Cerebellar nuclear complex (tissue), 1 donor: ENCODE results near the gene PABPC1L.

Source experiments
- DNase-seq, 2 experiments: peaks; one replicate each; lab custom pipeline; 2025; lab: John Stamatoyannopoulos, UW

Gene PABPC1L

GRCh38 chr20:44900231-44900854 lies 9.5 kb upstream of the PABPC1L start:
- DNase-seq: no peak

- no peak for DNase-seq
Measured at GRCh38 chr20:44901974-44902373, 7.9 kb upstream of the PABPC1L start.

GRCh38 chr20:44904377-44904776 lies 5.5 kb upstream of the PABPC1L start:
- DNase-seq: no peak

GRCh38 chr20:44908987-44909871 lies 631 bp upstream of the PABPC1L start:
- DNase-seq: no peak

GRCh38 chr20:44910690-44911262 lies 916 bp downstream of the PABPC1L start:
- DNase-seq: no peak

- DNase-seq: no peak
Measured at GRCh38 chr20:44911264-44911921, 1.5 kb downstream of the PABPC1L start.

GRCh38 chr20:44912189-44912588 lies 2.3 kb downstream of the PABPC1L start:
- DNase-seq: no peak

GRCh38 chr20:44914924-44915323 lies 5.1 kb downstream of the PABPC1L start:
- DNase-seq: no peak

GRCh38 chr20:44916586-44916985 lies 6.7 kb downstream of the PABPC1L start:
- no peak for DNase-seq

- no peak for DNase-seq
Measured at GRCh38 chr20:44917399-44917798, 7.5 kb downstream of the PABPC1L start.

- no peak for DNase-seq
Measured at GRCh38 chr20:44918342-44918741, 8.5 kb downstream of the PABPC1L start.

GRCh38 chr20:44918761-44919160 lies 8.9 kb downstream of the PABPC1L start:
- DNase-seq: no peak

- DNase-seq: no peak
Measured at GRCh38 chr20:44921447-44921846, 11.6 kb downstream of the PABPC1L start.

GRCh38 chr20:44924541-44924940 lies 14.7 kb downstream of the PABPC1L start:
- no peak for DNase-seq

GRCh38 chr20:44928595-44928994 lies 18.7 kb downstream of the PABPC1L start:
- DNase-seq: no peak

- DNase-seq: no peak
Measured at GRCh38 chr20:44930517-44931168, 20.8 kb downstream of the PABPC1L start.

- no peak for DNase-seq
Measured at GRCh38 chr20:44931911-44932310, 22.1 kb downstream of the PABPC1L start.

- DNase-seq: no peak
Measured at GRCh38 chr20:44932916-44933315, 23.1 kb downstream of the PABPC1L start.

GRCh38 chr20:44936510-44936909 lies 26.6 kb downstream of the PABPC1L start:
- no peak for DNase-seq

- DNase-seq: no peak
Measured at GRCh38 chr20:44938637-44939036, 28.8 kb downstream of the PABPC1L start.

- DNase-seq: no peak
Measured at GRCh38 chr20:44941120-44941691, 31.3 kb downstream of the PABPC1L start.
